PC-9 (cell line): ENCODE data around the gene SLC2A9. TPM values are rescaled to one million over a fixed set of nuclear protein-coding genes. Genes with fewer than 3 reads are reported as not detected.

Source experiments
- BruUV-seq: library from RNA; stranded (reverse); fragments of 400-500 nt; replicated peaks from 2 replicates; lab custom pipeline; 2021; lab: Mats Ljungman, UMichigan
- CTCF ChIA-PET: fragments of 300-600 bp; sonication (Branson Sonifier 250); formaldehyde crosslinking; loops from one replicate; lab custom pipeline; 2022; ENCODE audit warnings: antibody characterized with exemption; lab: Charles Lee
- POLR2A ChIA-PET: fragments of 300-600 bp; sonication (Branson Sonifier 250); formaldehyde crosslinking; loops from one replicate; lab custom pipeline; 2022; ENCODE audit warnings: antibody characterized with exemption; ENCODE audit not compliant: unreplicated experiment; lab: Charles Lee
- DNase-seq, 2 experiments: peaks; one replicate each; pipeline versions ENCODE4 v3.0.0 to v3.0.0-alpha.2; 2015 to 2022; ENCODE audit warnings: mixed read lengths in 1 of 2
- H2AFZ ChIP-seq: fragments of 200-600 bp; sonication (generic); 2 replicates; pipeline ENCODE4 v1.8.1; 2017; ENCODE audit warnings: antibody characterized with exemption
- H3F3A ChIP-seq: fragments of 200-600 bp; sonication (generic); 2 replicates; pipeline ENCODE4 v1.8.1; 2017; ENCODE audit warnings: antibody characterized with exemption, mild to moderate bottlenecking, low read depth; ENCODE audit not compliant: insufficient read depth
- H3K27ac ChIP-seq: fragments of 200-600 bp; sonication (generic); 2 replicates; pipeline ENCODE4 v1.6.1; 2016; ENCODE audit warnings: mixed run types
- H3K27me3 ChIP-seq: fragments of 200-600 bp; sonication (generic); 2 replicates; pipeline ENCODE4 v1.6.1; 2016; ENCODE audit warnings: low read depth, mixed run types; ENCODE audit not compliant: insufficient read depth
- H3K36me3 ChIP-seq: fragments of 200-600 bp; sonication (generic); 2 replicates; pipeline ENCODE4 v1.6.1; 2016; ENCODE audit warnings: low read depth, mixed run types
- H3K4me1 ChIP-seq: fragments of 200-600 bp; sonication (generic); replicated peaks from 2 replicates; pipeline ENCODE4 v1.6.1; 2016; ENCODE audit warnings: mixed run types; ENCODE audit not compliant: insufficient read depth
- H3K4me2 ChIP-seq: fragments of 200-600 bp; sonication (generic); 2 replicates; pipeline ENCODE4 v1.6.1; 2017; ENCODE audit warnings: mixed run types
- H3K4me3 ChIP-seq: fragments of 200-600 bp; sonication (generic); 2 replicates; pipeline ENCODE4 v1.6.1; 2016; ENCODE audit warnings: mixed run types
- H3K79me2 ChIP-seq: fragments of 200-600 bp; sonication (generic); 2 replicates; pipeline ENCODE4 v1.6.1; 2017; ENCODE audit warnings: low read depth, mixed run types
- H3K9me2 ChIP-seq: fragments of 200-600 bp; sonication (generic); 2 replicates; pipeline ENCODE4 v1.8.1; 2017; ENCODE audit warnings: mild to moderate bottlenecking; ENCODE audit not compliant: insufficient read depth
- H3K9me3 ChIP-seq: fragments of 200-600 bp; sonication (generic); 2 replicates; pipeline ENCODE4 v1.8.1; 2016; ENCODE audit warnings: low read depth; ENCODE audit not compliant: insufficient read depth
- H4K20me1 ChIP-seq: fragments of 200-600 bp; sonication (generic); 2 replicates; pipeline ENCODE4 v1.8.1; 2017; ENCODE audit not compliant: insufficient read depth
- EZH2 ChIP-seq: fragments of 200-600 bp; sonication (generic); IDR thresholded peaks from 2 replicates; pipeline ENCODE4 v1.8.0; 2017; ENCODE audit warnings: antibody characterized with exemption, low read depth
- intact Hi-C: fragments of 100-400 bp; cut with micrococcal nuclease; formaldehyde crosslinking; loops from one replicate; pipeline ENCODE4 v1.10.0; 2022; ENCODE audit not compliant: unreplicated experiment
- total RNA-seq: library from RNA; stranded (reverse); gene quantifications from 2 replicates; pipeline ENCODE4 v1.2.3, GENCODE V29; 2021
- TF ChIP-seq, protein P1 (sequence below): fragments of 200-600 bp; sonication (generic); conservative IDR thresholded peaks from 2 replicates; pipeline ENCODE4 v1.6.1; 2017; ENCODE audit warnings: mixed run types, antibody characterized with exemption, mild to moderate bottlenecking, moderate library complexity

Gene SLC2A9
- total RNA-seq, 1 experiment from 2014 or later, result 0.28 TPM

DNA sequence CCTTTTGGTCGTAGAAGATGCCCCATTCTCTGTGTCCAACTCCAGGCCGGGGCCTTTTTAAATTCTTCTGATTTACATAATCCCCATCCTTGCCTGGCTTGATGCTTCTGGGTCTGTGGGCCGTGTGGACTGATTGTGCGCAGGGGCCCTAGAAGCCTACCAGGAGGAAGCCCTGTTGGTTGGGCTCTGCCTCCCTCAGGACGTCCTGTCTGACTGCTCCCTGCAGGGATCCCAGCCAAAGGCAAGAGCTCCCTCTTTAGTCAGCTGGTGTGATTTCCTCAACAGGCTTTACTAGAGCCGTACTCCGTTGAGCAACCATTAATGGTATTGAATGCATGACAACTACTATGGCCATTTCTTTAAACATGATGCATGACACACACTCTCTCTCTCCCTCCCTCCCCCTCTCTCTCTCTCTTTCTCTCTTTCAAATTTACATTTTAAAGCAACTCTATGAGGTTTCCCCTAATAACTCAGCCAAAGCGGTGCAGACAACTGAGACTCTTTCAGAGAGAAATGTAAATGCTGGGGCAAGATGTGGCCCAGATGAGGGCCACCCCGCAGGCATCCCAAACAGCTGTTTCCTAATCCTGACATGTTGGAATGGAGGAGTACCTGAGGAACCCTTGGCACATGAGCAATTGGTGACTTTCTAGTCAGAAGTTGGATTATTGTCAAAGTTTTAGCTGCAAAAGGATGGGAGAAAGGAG is 122.5 kb downstream of the SLC2A9 start:
- DNase-seq, result no peak
- no peaks in the 10 kb centered on the region for H3K36me3 ChIP-seq
- no peaks in the 10 kb centered on the region for H3K79me2 ChIP-seq
- ChIA-PET CTCF (no interaction called here), POLR2A (no interaction called here)
- intact Hi-C loops, result no loop called here
- peaks cover 23% of the 10 kb centered on the region; the same call in 1 of the 2 replicates for H3K27me3 ChIP-seq
- BruUV-seq, result no TSS peak
- H3K9me3 ChIP-seq, result no peaks in the 10 kb centered on the region
- no peaks in the 10 kb centered on the region for H3F3A ChIP-seq
- H4K20me1 ChIP-seq, result no peaks in the 10 kb centered on the region
- H3K27ac ChIP-seq, result no peak overlapping the region
- TF ChIP-seq EZH2, result no peak
- TF ChIP-seq, protein P1, sequence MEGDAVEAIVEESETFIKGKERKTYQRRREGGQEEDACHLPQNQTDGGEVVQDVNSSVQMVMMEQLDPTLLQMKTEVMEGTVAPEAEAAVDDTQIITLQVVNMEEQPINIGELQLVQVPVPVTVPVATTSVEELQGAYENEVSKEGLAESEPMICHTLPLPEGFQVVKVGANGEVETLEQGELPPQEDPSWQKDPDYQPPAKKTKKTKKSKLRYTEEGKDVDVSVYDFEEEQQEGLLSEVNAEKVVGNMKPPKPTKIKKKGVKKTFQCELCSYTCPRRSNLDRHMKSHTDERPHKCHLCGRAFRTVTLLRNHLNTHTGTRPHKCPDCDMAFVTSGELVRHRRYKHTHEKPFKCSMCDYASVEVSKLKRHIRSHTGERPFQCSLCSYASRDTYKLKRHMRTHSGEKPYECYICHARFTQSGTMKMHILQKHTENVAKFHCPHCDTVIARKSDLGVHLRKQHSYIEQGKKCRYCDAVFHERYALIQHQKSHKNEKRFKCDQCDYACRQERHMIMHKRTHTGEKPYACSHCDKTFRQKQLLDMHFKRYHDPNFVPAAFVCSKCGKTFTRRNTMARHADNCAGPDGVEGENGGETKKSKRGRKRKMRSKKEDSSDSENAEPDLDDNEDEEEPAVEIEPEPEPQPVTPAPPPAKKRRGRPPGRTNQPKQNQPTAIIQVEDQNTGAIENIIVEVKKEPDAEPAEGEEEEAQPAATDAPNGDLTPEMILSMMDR, result no peak
- no peaks in the 10 kb centered on the region for H3K4me1 ChIP-seq
- H3K4me2 ChIP-seq, result no peak overlapping the region
- no peak overlapping the region for H2AFZ ChIP-seq
- no peaks in the 10 kb centered on the region for H3K9me2 ChIP-seq
- no peak overlapping the region for H3K4me3 ChIP-seq

DNA sequence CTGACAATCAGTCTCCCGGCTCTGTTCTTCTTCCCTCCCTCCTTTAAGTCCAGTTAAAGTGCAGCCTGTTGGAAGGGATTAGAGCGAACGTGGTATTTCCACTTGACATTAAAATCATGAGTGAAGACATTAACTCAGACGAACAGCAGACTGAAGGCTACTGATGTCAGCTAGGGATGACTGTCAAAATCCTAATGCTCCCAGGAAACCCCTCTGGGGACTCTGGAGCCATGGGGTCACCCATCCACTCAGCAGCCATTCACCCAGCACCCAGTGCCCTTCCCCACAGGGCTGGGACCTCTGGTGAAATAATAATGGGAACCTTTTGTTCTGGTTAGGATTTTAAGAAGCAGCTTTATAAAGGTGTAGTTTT is 126.0 kb downstream of the SLC2A9 start:
- no TSS peak for BruUV-seq
- intact Hi-C loops, result no loop called here
- Histone ChIP-seq H3F3A (no peaks in the 10 kb centered on the region), H3K9me2 (no peaks in the 10 kb centered on the region), H3K27me3 (peaks cover 50% of the 10 kb centered on the region), H3K79me2 (no peaks in the 10 kb centered on the region), H3K27ac (no peak overlapping the region), H3K9me3 (no peaks in the 10 kb centered on the region), H3K4me1 (no peaks in the 10 kb centered on the region), H4K20me1 (no peaks in the 10 kb centered on the region), H3K36me3 (no peaks in the 10 kb centered on the region), H3K4me3 (no peak overlapping the region), H2AFZ (no peak overlapping the region), H3K4me2 (no peak overlapping the region)
- no peak for TF ChIP-seq EZH2
- TF ChIP-seq, protein P1, result no peak
- ChIA-PET POLR2A (no interaction called here), CTCF (no interaction called here)
- DNase-seq, result no peak

DNA sequence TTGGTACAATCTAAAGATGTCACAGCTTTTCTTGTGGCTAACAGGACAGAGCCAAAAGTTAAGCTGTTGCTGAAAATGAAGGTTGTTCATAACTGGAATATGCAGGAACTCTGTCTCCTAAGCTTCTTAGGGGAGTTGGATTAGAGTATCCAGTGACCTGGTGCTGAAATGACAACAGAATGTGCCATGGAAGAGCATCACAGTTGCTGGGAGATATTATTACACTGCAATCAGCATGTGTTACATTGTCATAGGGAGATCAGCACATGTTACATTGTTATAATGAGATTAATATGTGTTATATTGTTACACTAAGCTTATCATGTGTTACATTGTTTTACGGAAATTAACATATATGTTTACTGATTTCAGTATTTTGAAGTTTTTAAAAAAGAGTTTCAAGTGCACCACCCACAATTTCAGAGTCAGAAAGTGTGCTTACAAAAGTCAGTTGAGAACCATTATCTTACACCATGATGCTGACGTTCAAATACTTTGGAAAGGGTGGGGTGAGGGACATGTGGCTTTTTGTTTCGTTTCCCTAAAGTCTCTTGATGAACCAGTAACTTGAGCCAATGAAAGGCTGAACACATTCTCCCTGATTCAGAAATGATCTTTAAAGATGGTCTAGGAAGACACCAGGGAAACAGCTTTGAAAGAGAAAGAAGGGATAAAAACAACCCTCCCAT is 126.5 kb downstream of the SLC2A9 start:
- Histone ChIP-seq H3F3A (no peaks in the 10 kb centered on the region), H3K36me3 (no peaks in the 10 kb centered on the region), H4K20me1 (no peaks in the 10 kb centered on the region), H3K9me3 (no peaks in the 10 kb centered on the region), H3K27ac (no peak overlapping the region), H3K4me3 (no peak overlapping the region), H3K4me1 (no peaks in the 10 kb centered on the region), H2AFZ (no peak overlapping the region), H3K27me3 (peaks cover 54% of the 10 kb centered on the region), H3K79me2 (no peaks in the 10 kb centered on the region), H3K9me2 (no peaks in the 10 kb centered on the region), H3K4me2 (no peak overlapping the region)
- intact Hi-C loops, result no loop called here
- POLR2A ChIA-PET, result interaction anchor here (0.5 kb wide), 1 partner anchor 189 kb away, joined by 5 read pairs; no protein-coding TSS in a partner anchor
- no peak for TF ChIP-seq EZH2
- TF ChIP-seq, protein P1, result no peak
- DNase-seq, result no peak
- CTCF ChIA-PET, result no interaction called here
- no TSS peak for BruUV-seq
